Uterus (tissue), 4 donors: ENCODE results near the gene GFPT2. TPM values are rescaled to one million over a fixed set of nuclear protein-coding genes. Genes with fewer than 3 reads are reported as not detected.

Experiments used
- DNase-seq, 2 donors: peaks; one replicate each; pipeline ENCODE4 v3.0.0-alpha.2; 2019 to 2020
- H3K27ac ChIP-seq, 2 donors: fragments of 200-600 bp; sonication (generic); 1 replicate in 1 of 2; 2 replicates in 1 of 2; pipeline ENCODE4 v1.5.1; 2016 to 2018
- H3K27me3 ChIP-seq, 2 donors: fragments of 200-600 bp; sonication (generic); one replicate each; pipeline ENCODE4 v1.5.1; 2018 to 2019; ENCODE audit warnings: control low read depth in 1 of 2
- H3K36me3 ChIP-seq, 2 donors: fragments of 200-600 bp; sonication (generic); one replicate each; pipeline ENCODE4 v1.5.1; 2019; ENCODE audit warnings: control low read depth in 1 of 2
- H3K4me1 ChIP-seq, 2 donors: fragments of 200-600 bp; sonication (generic); one replicate each; pipeline ENCODE4 v1.5.1; 2018 to 2019; ENCODE audit warnings: control low read depth in 1 of 2
- H3K4me3 ChIP-seq, 2 donors: fragments of 200-600 bp; sonication (generic); 1 replicate in 1 of 2; 2 replicates in 1 of 2; pipeline ENCODE4 v1.5.1; 2018 to 2019; ENCODE audit warnings: mild to moderate bottlenecking in 1 of 2
- H3K9me3 ChIP-seq, 2 donors: fragments of 200-600 bp; sonication (generic); one replicate each; pipeline ENCODE4 v1.5.1; 2019; ENCODE audit warnings: control low read depth in 1 of 2
- POLR2A ChIP-seq, 2 donors: fragments of 450-650 bp; IDR thresholded peaks; one replicate each; pipeline ENCODE4 v1.6.1; 2016; ENCODE audit warnings: antibody characterized with exemption in 2 of 2, mild to moderate bottlenecking in 1 of 2, moderate library complexity in 1 of 2
- intact Hi-C: fragments of 100-400 bp; cut with DNase I; formaldehyde crosslinking; loops from one replicate; pipeline ENCODE4 v1.15.1; 2023; ENCODE audit warnings: low total_unique reads
- total RNA-seq, 4 donors: library from RNA; depleted of rRNA in 3 of 4; stranded (reverse); fragments of >200 nt in 3 of 4; gene quantifications; one replicate each; pipeline versions ENCODE4 v1.1.0 to v1.2.4, GENCODE V29; 2014 to 2023
- TF ChIP-seq, protein P1 (sequence below), 4 experiments: fragments of 200-600 bp in 2 of 4; fragments of 450-650 bp in 2 of 4; sonication (generic) in 2 of 4; IDR thresholded peaks; one replicate each; pipeline ENCODE4 v1.5.1; 2016 to 2019; ENCODE audit warnings: antibody characterized with exemption in 4 of 4, mild to moderate bottlenecking in 2 of 4, moderate library complexity in 1 of 4
- donor health status: DM: yes; HTN: yes; CAD: no.

The GFPT2 gene
- total RNA-seq, 4 donors from 2014 or later, result 18.2 to 118 (median 47.8) TPM

DNA sequence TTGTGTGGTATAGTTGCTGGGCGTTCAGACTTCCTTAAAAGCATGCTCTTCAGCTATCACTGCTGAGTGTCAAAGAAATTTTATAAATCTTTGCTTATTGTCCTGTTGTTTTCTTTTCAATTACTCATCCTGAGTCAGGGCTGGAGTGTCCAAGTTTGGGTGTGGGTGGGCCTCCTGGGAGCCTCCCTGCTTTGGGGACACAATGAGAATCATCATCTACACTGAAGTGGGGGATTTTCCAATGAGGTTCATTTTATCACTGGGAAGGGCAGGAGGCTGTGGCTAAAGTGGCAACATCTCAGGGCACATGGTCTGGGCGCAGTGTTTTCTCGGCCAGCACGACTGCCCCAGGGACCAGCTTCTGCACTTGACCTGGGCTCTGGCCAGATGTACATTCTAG is 19.5 kb downstream of the GFPT2 start:
- TF ChIP-seq POLR2A (IDR thresholded peaks at IDR 0.05), result no peak
- TF ChIP-seq, protein P1, sequence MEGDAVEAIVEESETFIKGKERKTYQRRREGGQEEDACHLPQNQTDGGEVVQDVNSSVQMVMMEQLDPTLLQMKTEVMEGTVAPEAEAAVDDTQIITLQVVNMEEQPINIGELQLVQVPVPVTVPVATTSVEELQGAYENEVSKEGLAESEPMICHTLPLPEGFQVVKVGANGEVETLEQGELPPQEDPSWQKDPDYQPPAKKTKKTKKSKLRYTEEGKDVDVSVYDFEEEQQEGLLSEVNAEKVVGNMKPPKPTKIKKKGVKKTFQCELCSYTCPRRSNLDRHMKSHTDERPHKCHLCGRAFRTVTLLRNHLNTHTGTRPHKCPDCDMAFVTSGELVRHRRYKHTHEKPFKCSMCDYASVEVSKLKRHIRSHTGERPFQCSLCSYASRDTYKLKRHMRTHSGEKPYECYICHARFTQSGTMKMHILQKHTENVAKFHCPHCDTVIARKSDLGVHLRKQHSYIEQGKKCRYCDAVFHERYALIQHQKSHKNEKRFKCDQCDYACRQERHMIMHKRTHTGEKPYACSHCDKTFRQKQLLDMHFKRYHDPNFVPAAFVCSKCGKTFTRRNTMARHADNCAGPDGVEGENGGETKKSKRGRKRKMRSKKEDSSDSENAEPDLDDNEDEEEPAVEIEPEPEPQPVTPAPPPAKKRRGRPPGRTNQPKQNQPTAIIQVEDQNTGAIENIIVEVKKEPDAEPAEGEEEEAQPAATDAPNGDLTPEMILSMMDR (IDR thresholded peaks at IDR 0.05), result no peak
- no peak overlapping the region for H3K27ac ChIP-seq

DNA sequence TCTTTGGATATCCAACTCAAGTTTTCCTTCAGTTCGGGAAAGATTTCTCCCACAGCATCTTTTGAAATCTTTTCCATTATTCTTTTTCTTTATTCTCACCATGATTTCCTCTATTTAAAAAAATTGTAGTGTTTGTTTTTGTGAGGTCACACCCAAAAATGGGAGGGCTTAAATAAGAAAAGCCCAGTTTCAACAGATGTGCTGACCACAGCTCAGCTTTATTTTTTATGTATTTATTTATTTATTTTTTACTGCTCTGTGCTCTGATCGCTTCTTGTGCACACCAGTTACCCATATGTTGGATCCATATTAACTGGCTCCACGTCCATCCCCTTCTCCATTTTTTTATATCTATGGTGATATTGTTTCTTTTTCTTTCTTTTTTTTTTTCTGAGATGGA is 20.3 kb downstream of the GFPT2 start:
- TF ChIP-seq, protein P1 (IDR thresholded peaks at IDR 0.05), result no peak
- TF ChIP-seq POLR2A (IDR thresholded peaks at IDR 0.05), result no peak
- Histone ChIP-seq H3K9me3 (no peaks in the 10 kb centered on the region), H3K36me3 (no peaks in the 10 kb centered on the region), H3K4me3 (no peak overlapping the region), H3K4me1 (peaks cover 0 to 10% of the 10 kb centered on the region in 2 donors), H3K27ac (peak overlapping the region; percentile 62 to 82), H3K27me3 (no peaks in the 10 kb centered on the region)
- intact Hi-C loops, result no loop called here
- DNase-seq, result no peak

More for the DNA sequence above, 19.5 kb downstream of the GFPT2 start:
- Histone ChIP-seq H3K9me3 (no peaks in the 10 kb centered on the region), H3K27me3 (no peaks in the 10 kb centered on the region), H3K4me1 (peaks cover 0 to 10% of the 10 kb centered on the region in 2 donors), H3K4me3 (no peak overlapping the region), H3K36me3 (no peaks in the 10 kb centered on the region)
- DNase-seq, result no peak
- intact Hi-C loops, result no loop called here

DNA sequence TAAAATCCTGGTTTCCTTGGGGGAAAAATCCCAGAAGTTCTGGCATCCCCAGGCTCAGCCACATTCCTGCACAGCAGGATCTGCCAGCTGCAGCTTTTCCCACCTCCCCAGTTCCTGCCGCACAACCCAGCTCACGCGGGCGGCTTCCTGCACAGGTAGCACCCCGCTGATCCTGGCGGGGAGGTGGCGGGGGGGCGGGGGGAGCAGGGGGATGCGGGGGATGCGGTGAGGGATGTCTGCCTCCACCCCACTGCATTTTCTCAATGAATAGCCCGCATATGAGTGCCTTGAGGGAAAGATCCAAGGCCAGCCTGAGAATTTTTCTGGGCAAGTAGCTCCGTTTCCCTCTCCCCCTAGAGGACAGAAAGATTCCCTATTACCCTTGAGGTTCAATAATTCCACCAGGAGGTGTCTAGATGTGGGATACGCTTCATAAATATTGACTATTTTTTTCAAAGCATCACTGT is 21.1 kb downstream of the GFPT2 start:
- H3K9me3 ChIP-seq, result no peaks in the 10 kb centered on the region
- no peak overlapping the region for H3K4me3 ChIP-seq
- no peaks in the 10 kb centered on the region for H3K36me3 ChIP-seq
- TF ChIP-seq, protein P1 (IDR thresholded peaks at IDR 0.05), result peak in 1 of 4 experiments; percentile 25
- TF ChIP-seq POLR2A (IDR thresholded peaks at IDR 0.05), result no peak
- H3K27ac ChIP-seq, result peak overlapping the region; percentile 62 to 82
- DNase-seq, result no peak
- H3K27me3 ChIP-seq, result no peaks in the 10 kb centered on the region
- intact Hi-C loops, result no loop called here
- peaks cover 0 to 10% of the 10 kb centered on the region in 2 donors for H3K4me1 ChIP-seq

DNA sequence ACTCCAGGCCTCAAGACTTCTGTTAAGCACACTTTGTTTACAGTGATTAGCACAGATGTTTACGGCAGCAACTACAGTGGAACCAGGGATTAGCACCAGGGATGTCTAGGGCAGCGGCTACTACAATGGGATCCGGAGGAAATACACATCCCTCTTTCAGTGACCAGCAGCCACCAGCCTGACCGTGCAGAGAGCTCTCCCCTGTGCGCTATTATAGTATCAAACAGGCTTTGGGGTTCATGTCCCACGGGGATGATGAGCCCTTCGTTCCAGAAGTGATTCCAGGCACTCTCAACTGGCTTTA is 21.5 kb downstream of the GFPT2 start:
- no peaks in the 10 kb centered on the region for H3K27me3 ChIP-seq
- no peak for DNase-seq
- TF ChIP-seq, protein P1 (IDR thresholded peaks at IDR 0.05), result no peak
- no peak for TF ChIP-seq POLR2A (IDR thresholded peaks at IDR 0.05)
- H3K27ac ChIP-seq, result peak overlapping the region; percentile 62 to 82
- no peaks in the 10 kb centered on the region for H3K36me3 ChIP-seq
- H3K4me1 ChIP-seq, result peaks cover 0 to 10% of the 10 kb centered on the region in 2 donors
- intact Hi-C loops, result no loop called here
- H3K4me3 ChIP-seq, result no peak overlapping the region
- H3K9me3 ChIP-seq, result no peaks in the 10 kb centered on the region

DNA sequence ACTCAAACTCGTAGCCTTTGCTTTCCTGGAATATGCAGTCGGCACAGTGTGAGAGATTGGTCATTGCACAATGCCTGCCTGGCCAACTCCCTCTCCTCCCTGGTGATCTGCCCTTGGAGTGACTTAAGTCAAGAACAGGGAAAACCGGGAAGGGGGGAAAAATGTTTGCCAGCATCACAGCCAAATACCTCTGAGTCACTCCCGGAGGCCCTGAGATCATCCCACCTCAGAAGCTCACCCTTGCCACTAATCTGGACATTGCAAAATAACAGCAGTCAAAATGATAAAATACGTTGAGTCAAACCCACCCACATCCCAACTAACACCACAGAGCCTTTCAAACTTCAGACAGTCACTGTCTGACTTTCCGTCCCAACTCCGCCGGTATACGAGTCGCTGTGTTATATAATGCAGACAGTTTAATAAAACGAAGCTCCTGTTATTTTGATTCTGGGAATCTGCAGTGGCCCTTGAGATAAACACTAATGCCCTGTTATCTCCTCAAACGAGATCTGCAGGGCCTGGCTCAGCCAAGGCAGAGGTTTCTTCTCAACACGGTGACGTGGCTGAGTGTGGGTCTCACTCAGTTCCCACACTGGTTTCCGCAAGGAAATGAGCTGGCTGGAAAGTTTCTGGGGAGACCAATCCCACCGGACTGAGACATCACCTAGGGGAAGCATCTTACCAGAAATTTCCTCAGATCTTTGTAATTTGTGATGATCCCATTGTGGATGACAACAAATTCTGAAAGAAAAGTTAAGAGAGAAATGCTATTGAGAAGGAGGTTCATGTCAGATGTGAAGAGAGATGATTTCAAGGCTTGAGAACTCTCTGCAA is 22.1 kb downstream of the GFPT2 start:
- Histone ChIP-seq H3K36me3 (no peaks in the 10 kb centered on the region), H3K27me3 (no peaks in the 10 kb centered on the region), H3K27ac (peak overlapping the region; percentile 62 to 82), H3K4me3 (no peak overlapping the region), H3K4me1 (peaks cover 0 to 10% of the 10 kb centered on the region in 2 donors), H3K9me3 (no peaks in the 10 kb centered on the region)
- DNase-seq, result peak; percentile 87 to 94
- intact Hi-C loops, result no loop called here
- TF ChIP-seq, protein P1 (IDR thresholded peaks at IDR 0.05), result no peak
- no peak for TF ChIP-seq POLR2A (IDR thresholded peaks at IDR 0.05)
